Neutrophil (primary cell): Measurements from ENCODE around the gene ZNF44.

Source experiments
- H3K27ac ChIP-seq: fragments of 200-600 bp; sonication (generic); 2 replicates; pipeline ENCODE4 v1.5.1; 2016; ENCODE audit warnings: mild to moderate bottlenecking, moderate library complexity
- H3K27me3 ChIP-seq: fragments of 200-600 bp; sonication (generic); 2 replicates; pipeline ENCODE4 v1.6.0; 2016; ENCODE audit warnings: mild to moderate bottlenecking
- H3K36me3 ChIP-seq: fragments of 200-600 bp; sonication (generic); 2 replicates; pipeline ENCODE4 v1.5.1; 2017
- H3K4me1 ChIP-seq, 2 experiments: fragments of 200-600 bp in 1 of 2; sonication (generic) in 1 of 2; 1 replicate in 1 of 2; 2 replicates in 1 of 2; pipeline versions ENCODE4 v1.5.1 to v1.6.1; 2013 to 2016; ENCODE audit warnings: low read depth in 1 of 2, low read length in 1 of 2, mild to moderate bottlenecking in 1 of 2, moderate library complexity in 1 of 2; ENCODE audit not compliant: control insufficient read depth in 1 of 2, insufficient read depth in 1 of 2
- H3K4me3 ChIP-seq, 2 experiments: fragments of 200-600 bp in 1 of 2; sonication (generic) in 1 of 2; 1 replicate in 1 of 2; 2 replicates in 1 of 2; pipeline ENCODE4 v1.5.1; 2013 to 2016; ENCODE audit warnings: low read depth in 1 of 2, low read length in 1 of 2, mild to moderate bottlenecking in 1 of 2, moderate library complexity in 1 of 2
- H3K9me3 ChIP-seq: fragments of 200-600 bp; sonication (generic); 2 replicates; pipeline ENCODE4 v1.5.1; 2016
- TF ChIP-seq, protein P1 (sequence below): fragments of 200-600 bp; sonication (generic); IDR thresholded peaks from 2 replicates; pipeline ENCODE4 v1.5.1; 2016; ENCODE audit warnings: antibody characterized with exemption

The ZNF44 gene

DNA sequence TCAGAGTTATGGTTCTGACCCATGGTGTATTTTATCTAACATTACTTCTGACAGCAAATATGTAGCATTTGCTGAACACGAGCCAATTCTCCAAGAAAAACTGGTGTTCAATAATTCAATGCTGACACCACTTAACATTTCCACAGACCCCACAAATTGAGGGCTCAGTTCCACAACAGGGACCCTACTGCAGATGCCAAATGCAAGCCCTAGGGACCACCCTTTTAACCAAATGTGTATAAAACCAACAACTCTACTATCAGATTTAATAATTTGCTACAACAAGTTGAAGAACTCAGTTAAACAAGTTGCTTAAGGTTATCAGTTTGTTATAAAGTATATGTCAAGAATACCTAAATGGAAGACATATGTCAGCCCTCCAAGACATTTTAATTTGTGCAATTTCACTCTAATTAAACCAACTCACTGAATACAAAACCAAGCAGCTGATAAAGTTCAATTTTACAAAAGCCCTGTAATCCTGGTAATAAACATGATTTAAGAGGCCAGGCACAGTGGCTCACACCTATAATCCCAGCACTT lies 6.7 kb downstream of the ZNF44 start:
- Histone ChIP-seq H3K4me3 (no peak overlapping the region), H3K36me3 (peaks cover 9% of the 10 kb centered on the region), H3K4me1 (peaks cover under 1 to 2% of the 10 kb centered on the region in 2 experiments), H3K27ac (no peak overlapping the region), H3K9me3 (peaks cover 15% of the 10 kb centered on the region), H3K27me3 (no peaks in the 10 kb centered on the region)
- TF ChIP-seq, protein P1, sequence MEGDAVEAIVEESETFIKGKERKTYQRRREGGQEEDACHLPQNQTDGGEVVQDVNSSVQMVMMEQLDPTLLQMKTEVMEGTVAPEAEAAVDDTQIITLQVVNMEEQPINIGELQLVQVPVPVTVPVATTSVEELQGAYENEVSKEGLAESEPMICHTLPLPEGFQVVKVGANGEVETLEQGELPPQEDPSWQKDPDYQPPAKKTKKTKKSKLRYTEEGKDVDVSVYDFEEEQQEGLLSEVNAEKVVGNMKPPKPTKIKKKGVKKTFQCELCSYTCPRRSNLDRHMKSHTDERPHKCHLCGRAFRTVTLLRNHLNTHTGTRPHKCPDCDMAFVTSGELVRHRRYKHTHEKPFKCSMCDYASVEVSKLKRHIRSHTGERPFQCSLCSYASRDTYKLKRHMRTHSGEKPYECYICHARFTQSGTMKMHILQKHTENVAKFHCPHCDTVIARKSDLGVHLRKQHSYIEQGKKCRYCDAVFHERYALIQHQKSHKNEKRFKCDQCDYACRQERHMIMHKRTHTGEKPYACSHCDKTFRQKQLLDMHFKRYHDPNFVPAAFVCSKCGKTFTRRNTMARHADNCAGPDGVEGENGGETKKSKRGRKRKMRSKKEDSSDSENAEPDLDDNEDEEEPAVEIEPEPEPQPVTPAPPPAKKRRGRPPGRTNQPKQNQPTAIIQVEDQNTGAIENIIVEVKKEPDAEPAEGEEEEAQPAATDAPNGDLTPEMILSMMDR: no peak

DNA sequence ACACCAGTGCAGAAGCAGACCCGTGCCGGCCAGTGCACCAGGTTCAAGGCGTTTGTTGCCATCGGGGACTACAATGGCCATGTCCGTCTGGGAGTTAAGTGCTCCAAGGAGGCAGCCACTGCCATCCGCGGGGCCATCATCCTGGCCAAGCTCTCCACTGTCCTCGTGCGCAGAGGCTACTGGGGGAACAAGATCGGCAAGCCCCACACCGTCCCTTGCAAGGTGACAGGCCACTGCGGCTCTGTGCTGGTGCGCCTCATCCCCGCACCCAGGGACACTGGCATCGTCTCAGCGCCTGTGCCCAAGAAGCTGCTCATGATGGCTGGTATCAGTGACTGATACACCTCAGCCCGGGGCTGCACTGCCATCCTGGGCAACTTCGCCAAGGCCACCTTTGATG lies 10.1 kb downstream of the ZNF44 start:
- H3K36me3 ChIP-seq: peaks cover 9% of the 10 kb centered on the region
- TF ChIP-seq, protein P1: no peak
- no peak overlapping the region for H3K27ac ChIP-seq
- no peaks in the 10 kb centered on the region for H3K27me3 ChIP-seq
- H3K9me3 ChIP-seq: peaks cover 15% of the 10 kb centered on the region
- no peaks in the 10 kb centered on the region for H3K4me1 ChIP-seq
- H3K4me3 ChIP-seq: no peak overlapping the region

DNA sequence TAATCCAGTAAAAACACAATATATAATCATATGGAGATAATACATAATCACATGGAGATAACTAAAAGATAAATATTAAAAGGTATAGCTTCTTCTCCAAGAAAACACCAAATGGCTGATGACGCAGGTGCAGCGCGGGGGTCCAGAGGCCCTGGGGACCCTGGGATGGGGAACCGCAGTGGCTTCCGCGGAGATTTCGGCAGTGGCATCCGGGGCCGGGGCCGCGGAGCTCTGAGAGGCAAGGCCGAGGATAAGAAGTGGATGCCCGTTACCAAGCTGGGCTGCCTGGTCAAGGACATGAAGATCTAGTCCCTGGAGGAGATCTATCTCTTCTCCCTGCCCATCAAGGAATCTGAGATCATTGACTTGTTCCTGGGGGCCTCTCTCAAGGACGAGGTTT lies 10.5 kb downstream of the ZNF44 start:
- Histone ChIP-seq H3K36me3 (peaks cover 9% of the 10 kb centered on the region), H3K27me3 (no peaks in the 10 kb centered on the region), H3K4me1 (no peaks in the 10 kb centered on the region), H3K4me3 (no peak overlapping the region), H3K9me3 (peaks cover 15% of the 10 kb centered on the region), H3K27ac (no peak overlapping the region)
- TF ChIP-seq, protein P1: no peak

DNA sequence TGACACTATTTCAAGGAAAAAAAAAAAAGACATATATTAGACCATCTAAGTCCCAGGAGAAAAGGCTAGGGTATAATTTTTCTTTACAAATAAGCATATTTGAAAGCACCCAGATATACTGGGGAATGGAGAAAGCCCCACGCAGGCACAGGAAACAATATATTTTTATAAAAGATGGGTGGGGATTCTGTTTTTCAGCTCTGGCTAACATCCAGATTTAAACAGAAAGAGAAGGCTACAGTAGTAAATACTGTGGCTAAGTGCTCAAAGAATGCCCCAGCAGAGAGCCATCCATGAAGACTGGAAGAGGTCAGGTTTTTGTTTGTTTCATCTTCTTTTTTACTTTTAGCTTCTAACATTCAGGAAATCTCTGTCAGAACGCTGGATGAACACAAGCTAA lies 16.0 kb downstream of the ZNF44 start:
- H3K4me3 ChIP-seq: no peak overlapping the region
- H3K4me1 ChIP-seq: no peaks in the 10 kb centered on the region
- H3K27me3 ChIP-seq: no peaks in the 10 kb centered on the region
- H3K36me3 ChIP-seq: peaks cover 22% of the 10 kb centered on the region
- H3K9me3 ChIP-seq: peaks cover 40% of the 10 kb centered on the region
- H3K27ac ChIP-seq: no peak overlapping the region
- TF ChIP-seq, protein P1: no peak

DNA sequence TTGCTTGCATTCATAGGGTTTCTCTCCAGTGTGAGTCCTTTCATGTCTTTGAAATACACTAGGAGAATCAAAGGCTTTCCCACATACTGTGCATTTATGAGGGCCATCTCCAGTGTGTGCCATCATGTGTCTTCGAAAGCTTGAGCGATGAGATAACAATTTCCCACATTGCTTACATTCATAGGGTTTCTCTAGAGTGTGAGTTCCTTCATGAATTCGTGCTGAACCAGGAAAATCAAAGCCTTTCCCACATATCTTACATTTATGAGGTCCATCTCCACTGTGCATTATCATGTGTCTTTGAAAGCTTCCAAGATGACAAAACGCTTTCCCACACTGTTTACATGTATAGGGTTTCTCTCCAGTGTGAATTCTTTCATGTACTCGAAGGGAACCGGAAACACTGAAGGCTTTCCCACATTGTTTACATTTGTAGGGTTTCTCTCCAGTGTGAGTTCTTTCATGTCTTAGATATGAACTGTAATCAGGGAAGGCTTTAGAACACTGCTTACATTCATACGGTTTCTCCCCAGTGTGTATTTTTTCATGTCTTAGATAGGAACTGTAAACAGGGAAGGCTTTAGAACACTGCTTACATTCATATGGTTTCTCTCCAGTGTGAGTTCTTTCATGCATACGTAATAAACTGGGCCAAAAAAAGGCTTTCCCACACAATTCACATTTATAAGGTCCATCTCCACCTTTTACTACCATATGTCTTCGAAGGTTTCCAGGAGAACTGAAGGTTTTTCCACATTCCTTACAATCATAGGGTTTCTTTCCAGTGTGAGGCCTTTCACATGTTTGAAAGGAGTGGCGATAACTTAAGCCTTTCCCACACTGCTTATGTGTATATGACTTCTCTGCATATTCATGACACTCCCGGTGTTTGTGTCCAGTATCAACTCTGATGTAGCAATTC lies 21.4 kb downstream of the ZNF44 start:
- H3K27ac ChIP-seq: no peak overlapping the region
- H3K36me3 ChIP-seq: peaks cover 35% of the 10 kb centered on the region
- no peak overlapping the region for H3K4me3 ChIP-seq
- no peaks in the 10 kb centered on the region for H3K4me1 ChIP-seq
- H3K9me3 ChIP-seq: peaks cover 81% of the 10 kb centered on the region
- TF ChIP-seq, protein P1: no peak
- H3K27me3 ChIP-seq: no peaks in the 10 kb centered on the region
